Hepatocyte (in vitro differentiated cells): ENCODE data around the gene ACTR5.

Experiments used
- EZH2 ChIP-seq: fragments of 200-600 bp; sonication (generic); IDR thresholded peaks from 2 replicates; pipeline ENCODE4 v1.6.1; 2016; ENCODE audit warnings: antibody characterized with exemption, mild to moderate bottlenecking, borderline replicate concordance
- EZH2phosphoT487 ChIP-seq: fragments of 200-600 bp; sonication (generic); IDR thresholded peaks from one replicate; pipeline ENCODE4 v1.6.1; 2018; ENCODE audit warnings: antibody characterized with exemption, mild to moderate bottlenecking, low read depth, moderate library complexity; ENCODE audit not compliant: unreplicated experiment, severe bottlenecking
- TF ChIP-seq, protein P1 (sequence below): fragments of 200-600 bp; sonication (generic); IDR thresholded peaks from 2 replicates; pipeline ENCODE4 v1.5.1; 2016; ENCODE audit warnings: antibody characterized with exemption, mild to moderate bottlenecking; ENCODE audit not compliant: poor library complexity

GRCh38 chr20:38809942-38810341 lies 61.7 kb downstream of the ACTR5 start:
- TF ChIP-seq, protein P1, sequence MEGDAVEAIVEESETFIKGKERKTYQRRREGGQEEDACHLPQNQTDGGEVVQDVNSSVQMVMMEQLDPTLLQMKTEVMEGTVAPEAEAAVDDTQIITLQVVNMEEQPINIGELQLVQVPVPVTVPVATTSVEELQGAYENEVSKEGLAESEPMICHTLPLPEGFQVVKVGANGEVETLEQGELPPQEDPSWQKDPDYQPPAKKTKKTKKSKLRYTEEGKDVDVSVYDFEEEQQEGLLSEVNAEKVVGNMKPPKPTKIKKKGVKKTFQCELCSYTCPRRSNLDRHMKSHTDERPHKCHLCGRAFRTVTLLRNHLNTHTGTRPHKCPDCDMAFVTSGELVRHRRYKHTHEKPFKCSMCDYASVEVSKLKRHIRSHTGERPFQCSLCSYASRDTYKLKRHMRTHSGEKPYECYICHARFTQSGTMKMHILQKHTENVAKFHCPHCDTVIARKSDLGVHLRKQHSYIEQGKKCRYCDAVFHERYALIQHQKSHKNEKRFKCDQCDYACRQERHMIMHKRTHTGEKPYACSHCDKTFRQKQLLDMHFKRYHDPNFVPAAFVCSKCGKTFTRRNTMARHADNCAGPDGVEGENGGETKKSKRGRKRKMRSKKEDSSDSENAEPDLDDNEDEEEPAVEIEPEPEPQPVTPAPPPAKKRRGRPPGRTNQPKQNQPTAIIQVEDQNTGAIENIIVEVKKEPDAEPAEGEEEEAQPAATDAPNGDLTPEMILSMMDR = no peak
- TF ChIP-seq EZH2 (no peak), EZH2phosphoT487 (no peak)
